Left lobe of liver (tissue), 2 donors: ENCODE data around the gene DDX60. TPM values are rescaled to one million over a fixed set of nuclear protein-coding genes. Genes with fewer than 3 reads are reported as not detected.
A peak's percentile ranks its signal among the peaks of the same experiment; 100 is the strongest.
"Not testable (repeated sequence)": the region's sequence is repeated elsewhere in the genome, so short reads cannot be mapped to it uniquely, and the experiment has no call there.

Experiments used
- ATAC-seq: fragments of 200-7000 bp; cut with Tn5 transposase; one replicate; pipeline ENCODE4 v1.9.1; 2020; ENCODE audit warnings: mild to moderate bottlenecking, moderate library complexity
- DNase-seq: peaks from one replicate; pipeline ENCODE4 v3.0.0-alpha.2; 2020; ENCODE audit warnings: low spot score
- total RNA-seq: library from RNA; stranded (reverse); gene quantifications from one replicate; pipeline ENCODE4 v1.2.1, GENCODE V29; 2021
- donor health status: DM: no; HTN: no; CAD: no; lungs with moderate emphysema.
- donor health status: DM: no; HTN: yes; CAD: no.

Gene DDX60
- total RNA-seq, 1 donor from 2014 or later: 4.3 TPM

- ATAC-seq: no peak
- no peak for DNase-seq
Measured at GRCh38 chr4:168293386-168293975, 25.1 kb downstream of the DDX60 start.

GRCh38 chr4:168291242-168291641, 27.3 kb downstream of the DDX60 start:
- DNase-seq (no peak), ATAC-seq (no peak)

GRCh38 chr4:168285850-168286249, 32.7 kb downstream of the DDX60 start:
- ATAC-seq, DNase-seq: not testable (repeated sequence)

GRCh38 chr4:168279556-168279955, 39.0 kb downstream of the DDX60 start:
- DNase-seq (no peak), ATAC-seq (no peak)

GRCh38 chr4:168275836-168276235, 42.7 kb downstream of the DDX60 start:
- ATAC-seq (no peak), DNase-seq (no peak)

- ATAC-seq: no peak
- no peak for DNase-seq
Measured at GRCh38 chr4:168274871-168275270, 43.7 kb downstream of the DDX60 start.

GRCh38 chr4:168273838-168274237, 44.7 kb downstream of the DDX60 start:
- ATAC-seq: no peak
- DNase-seq: no peak

GRCh38 chr4:168272488-168272887, 46.1 kb downstream of the DDX60 start:
- no peak for DNase-seq
- no peak for ATAC-seq

GRCh38 chr4:168269896-168270295, 48.7 kb downstream of the DDX60 start:
- ATAC-seq (no peak), DNase-seq (no peak)

- DNase-seq: no peak
- no peak for ATAC-seq
Measured at GRCh38 chr4:168265327-168265726, 53.2 kb downstream of the DDX60 start.

GRCh38 chr4:168264903-168265302, 53.6 kb downstream of the DDX60 start:
- peak; percentile 19 for ATAC-seq
- no peak for DNase-seq

GRCh38 chr4:168263039-168263438, 55.5 kb downstream of the DDX60 start:
- no peak for DNase-seq
- no peak for ATAC-seq

- DNase-seq (no peak), ATAC-seq (no peak)
Measured at GRCh38 chr4:168259096-168259495, 59.5 kb downstream of the DDX60 start.

GRCh38 chr4:168257768-168258167, 60.8 kb downstream of the DDX60 start:
- no peak for DNase-seq
- ATAC-seq: no peak

GRCh38 chr4:168248176-168248710, 70.3 kb downstream of the DDX60 start:
- DNase-seq: no peak
- no peak for ATAC-seq

- ATAC-seq: no peak
- DNase-seq: no peak
Measured at GRCh38 chr4:168247603-168248002, 70.9 kb downstream of the DDX60 start.

- DNase-seq: no peak
- no peak for ATAC-seq
Measured at GRCh38 chr4:168241953-168242352, 76.6 kb downstream of the DDX60 start.

- ATAC-seq (no peak), DNase-seq (no peak)
Measured at GRCh38 chr4:168240821-168241220, 77.7 kb downstream of the DDX60 start.

- DNase-seq (no peak), ATAC-seq (no peak)
Measured at GRCh38 chr4:168221301-168221700, 97.3 kb downstream of the DDX60 start.

GRCh38 chr4:168220893-168221292, 97.7 kb downstream of the DDX60 start:
- DNase-seq (no peak), ATAC-seq (no peak)

- DNase-seq (no peak), ATAC-seq (no peak)
Measured at GRCh38 chr4:168218645-168219044, 99.9 kb downstream of the DDX60 start.

- DNase-seq, ATAC-seq: not testable (repeated sequence)
Measured at GRCh38 chr4:168213511-168213910, 105.0 kb downstream of the DDX60 start.

- ATAC-seq: no peak
- no peak for DNase-seq
Measured at GRCh38 chr4:168212656-168213055, 105.9 kb downstream of the DDX60 start.
